Retina (tissue), 1 donor: Measurements from ENCODE around the gene NEB.

Source experiments
- DNase-seq: peaks from one replicate; pipeline ENCODE4 v3.0.0-alpha.2; 2016

The NEB gene

DNA sequence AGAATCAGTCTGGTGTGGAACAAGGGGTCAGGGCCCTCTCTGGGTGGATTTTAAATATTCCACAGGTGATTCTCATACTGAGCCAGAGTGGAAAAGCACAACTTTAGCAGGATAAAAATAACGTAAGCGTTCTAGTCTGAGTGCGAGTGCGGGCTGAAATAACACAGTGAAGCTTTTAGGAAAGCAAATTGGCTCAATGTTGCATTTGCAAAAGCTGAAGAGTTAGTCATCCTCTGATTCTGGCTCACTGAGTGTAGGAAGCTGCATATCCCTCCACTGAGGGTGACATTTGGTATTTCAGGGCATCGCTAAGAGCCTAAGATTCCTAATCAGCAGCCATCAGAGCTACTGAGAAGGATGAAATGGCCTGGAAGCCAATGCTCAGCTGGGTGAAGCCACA is 189.8 kb downstream of the NEB start:
- DNase-seq, result peak; percentile 22

DNA sequence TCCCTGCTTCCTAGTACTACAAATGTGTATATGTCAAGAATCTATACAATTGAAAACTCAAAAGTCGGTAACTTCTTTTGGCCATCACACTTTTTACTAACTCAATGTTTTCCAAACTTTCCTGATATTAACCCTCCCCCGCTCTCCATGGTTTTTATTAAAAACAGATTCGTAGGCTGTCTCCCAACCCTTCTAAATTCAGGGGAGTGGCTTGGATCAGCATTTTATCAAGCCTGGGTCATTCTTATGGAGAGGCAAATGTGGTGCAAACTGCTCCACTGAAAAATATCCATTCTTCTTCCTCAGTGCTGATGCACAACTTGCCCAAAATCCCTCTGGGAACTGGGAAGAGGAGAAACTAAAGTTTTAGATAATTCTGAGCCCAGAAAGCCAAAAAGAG is 190.4 kb downstream of the NEB start:
- no peak for DNase-seq

DNA sequence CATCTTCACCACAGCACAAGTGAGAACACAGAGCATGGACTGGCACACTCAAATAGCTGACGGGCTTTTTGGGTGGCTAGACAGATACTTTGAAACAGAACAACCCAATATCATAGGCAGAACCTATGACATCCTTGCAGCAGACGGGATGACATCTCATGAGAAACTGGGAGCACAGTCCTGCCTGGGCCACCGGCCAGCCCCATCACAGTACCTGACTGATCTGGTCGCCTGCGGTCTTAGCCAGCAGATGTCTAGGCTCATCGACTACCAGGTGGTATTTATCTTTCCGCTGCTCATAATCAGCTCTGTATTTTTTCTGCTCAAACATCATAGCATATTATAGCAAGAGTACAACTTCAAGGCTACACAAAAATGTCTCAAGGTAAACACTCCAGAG is 200.3 kb downstream of the NEB start:
- DNase-seq, result no peak

DNA sequence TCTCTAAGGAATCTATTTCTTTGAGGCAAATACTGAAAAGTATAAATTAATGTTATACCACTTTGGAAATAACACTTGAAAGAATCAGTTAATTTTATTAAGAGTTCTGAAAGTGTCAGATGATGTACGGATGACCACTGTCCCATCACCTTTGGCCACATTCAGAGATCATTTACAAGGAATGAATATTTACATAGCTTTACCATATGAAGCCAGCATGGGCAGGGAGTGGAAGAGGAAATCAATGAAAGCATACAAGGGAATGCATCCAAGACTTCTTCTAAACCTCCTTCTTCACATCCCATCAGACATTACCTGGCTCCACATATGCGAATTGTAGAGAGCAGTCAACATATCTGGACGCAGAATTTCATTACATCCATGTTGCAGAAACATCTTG is 201.1 kb downstream of the NEB start:
- no peak for DNase-seq

DNA sequence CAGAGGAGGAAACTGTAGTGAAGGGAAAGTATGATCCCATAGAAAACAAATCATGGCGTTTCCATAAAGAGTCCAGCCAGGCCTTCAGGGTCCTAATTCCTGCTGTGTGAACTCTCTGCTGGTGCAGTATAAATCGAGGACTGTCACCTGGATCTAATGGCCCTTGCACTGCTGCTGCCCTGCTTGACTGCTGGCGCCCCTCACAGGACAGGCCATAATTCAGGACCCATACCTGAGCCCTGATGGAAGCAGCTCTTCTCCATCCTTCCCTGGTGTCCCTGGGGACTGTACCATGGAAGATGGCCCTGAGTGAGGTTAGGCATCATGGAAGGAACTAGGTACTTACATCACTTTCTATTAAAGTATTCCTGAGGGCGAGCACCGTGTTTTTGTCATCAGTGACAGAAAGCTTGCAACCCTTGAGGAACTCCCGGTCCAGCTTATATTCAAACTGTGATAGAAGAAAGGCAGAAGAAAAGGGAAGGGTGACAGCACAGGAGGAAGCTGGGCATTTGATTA is 207.6 kb downstream of the NEB start:
- DNase-seq, result no peak

DNA sequence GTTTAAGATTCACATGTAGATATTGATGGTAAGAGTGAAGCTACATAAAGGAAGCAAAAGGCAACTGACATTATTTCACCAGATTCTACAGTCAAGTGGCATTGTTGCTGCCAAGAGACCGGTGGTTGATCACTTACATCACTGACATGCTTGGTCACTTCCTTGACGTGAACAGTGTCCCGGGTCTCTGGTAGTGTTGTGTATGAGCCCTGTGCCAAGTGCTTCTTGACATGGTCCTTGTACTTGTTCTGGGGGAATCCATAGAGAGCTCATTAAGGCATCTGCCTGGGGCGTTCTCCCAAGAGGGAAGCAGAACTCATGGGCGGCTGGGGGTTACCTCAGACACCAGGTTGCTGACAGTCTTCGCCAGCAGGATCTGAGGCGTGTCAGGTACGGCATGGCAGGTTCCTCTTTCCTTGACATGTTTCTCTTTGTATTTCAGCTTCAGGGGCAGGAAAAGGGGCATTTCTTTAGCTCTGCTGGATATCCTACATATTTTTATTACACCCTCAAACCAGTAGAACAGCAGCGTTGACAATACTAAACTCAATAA is 208.4 kb downstream of the NEB start:
- DNase-seq, result no peak

DNA sequence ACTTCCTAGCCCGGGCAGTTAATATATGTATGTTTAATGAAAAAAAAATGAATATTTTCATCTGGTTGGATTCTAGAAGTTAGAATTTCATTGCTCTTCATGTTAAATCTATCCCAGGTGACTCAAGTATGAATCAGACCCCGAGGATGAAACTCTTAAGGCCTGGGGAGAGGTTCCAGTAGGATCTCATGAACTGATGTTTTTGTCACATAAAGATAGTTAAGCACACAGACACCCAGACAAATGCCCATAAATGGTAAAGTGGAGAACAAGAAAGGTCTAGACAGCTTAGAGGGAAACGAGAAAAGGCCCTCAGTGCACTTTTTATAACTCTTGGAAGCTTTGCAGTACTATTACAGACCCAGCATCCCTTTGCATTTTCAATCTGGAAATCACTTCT is 210.4 kb downstream of the NEB start:
- DNase-seq, result no peak

DNA sequence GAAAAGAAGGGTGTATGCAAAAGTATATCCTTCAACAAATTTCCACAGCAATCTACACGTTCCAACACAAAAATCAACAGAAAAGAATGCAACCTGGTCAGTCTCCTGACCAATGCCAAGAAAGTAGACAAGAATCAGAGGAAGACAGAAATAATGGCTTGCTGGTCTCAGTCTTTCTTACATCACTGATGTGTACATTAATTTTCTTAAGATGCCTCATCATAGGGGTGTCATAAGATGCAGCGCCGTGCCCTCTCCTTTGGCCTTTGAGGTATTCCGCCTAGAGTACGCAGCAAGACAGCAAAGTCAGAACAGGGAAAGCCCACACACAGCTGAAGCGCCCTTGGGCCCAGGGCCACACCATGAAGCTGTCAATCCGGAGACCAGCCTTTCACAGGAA is 211.7 kb downstream of the NEB start:
- DNase-seq, result no peak

DNA sequence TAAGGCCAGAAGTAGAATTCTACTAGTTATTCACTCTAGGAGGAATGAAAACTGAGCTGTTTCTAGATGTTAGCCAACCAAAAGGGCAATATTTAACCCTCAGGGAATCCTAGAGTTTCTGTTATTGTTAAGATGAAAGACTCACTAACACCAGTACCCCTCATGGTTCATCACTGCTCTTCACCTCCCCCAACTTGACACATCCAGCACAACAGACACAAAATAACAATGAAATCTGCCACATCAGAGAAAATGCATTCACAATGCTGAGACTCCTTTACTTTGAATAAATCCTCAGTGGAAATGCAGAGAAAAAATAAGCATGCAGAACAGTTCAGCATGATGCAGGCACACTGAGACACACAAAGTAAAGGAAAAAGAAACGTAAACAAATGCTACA is 213.3 kb downstream of the NEB start:
- peak; percentile 14 for DNase-seq

DNA sequence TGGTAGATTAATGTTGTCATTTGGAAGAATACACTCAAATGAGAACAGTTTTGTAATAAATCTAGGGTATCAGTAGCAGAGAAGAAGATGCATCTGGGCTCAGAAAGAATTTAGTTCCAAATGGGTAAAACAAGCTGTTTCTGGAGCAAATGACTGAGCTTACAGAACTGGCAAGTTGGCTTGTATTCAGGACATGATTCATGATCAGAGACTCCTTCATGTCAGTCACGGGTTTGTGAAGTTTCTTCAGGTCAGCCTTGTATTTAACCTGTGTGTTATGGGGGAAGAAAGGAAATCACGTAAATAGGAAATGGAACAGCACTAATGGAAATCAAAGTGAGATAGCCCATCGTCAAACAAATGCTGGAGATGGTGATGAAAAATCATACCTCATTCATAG is 215.5 kb downstream of the NEB start:
- no peak for DNase-seq

DNA sequence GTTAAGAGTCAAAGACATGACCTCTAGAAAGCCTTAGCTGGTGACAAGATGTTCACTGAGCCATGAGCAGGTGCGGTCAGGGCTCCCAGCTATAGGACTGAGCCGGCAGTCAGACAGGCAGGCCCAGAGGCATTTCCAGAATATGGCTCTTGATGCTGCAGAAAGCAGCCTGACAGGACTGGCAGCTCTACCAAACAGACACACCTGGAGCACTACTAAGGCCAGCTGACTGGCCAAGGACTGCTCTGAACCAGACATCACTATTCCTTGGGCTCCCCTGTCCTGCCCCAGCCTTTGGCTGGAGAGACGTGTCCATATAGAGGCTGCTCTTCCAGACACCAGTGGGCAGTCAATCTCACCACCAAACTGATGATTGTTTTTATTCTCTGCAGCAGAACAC is 225.8 kb downstream of the NEB start:
- DNase-seq, result no peak

DNA sequence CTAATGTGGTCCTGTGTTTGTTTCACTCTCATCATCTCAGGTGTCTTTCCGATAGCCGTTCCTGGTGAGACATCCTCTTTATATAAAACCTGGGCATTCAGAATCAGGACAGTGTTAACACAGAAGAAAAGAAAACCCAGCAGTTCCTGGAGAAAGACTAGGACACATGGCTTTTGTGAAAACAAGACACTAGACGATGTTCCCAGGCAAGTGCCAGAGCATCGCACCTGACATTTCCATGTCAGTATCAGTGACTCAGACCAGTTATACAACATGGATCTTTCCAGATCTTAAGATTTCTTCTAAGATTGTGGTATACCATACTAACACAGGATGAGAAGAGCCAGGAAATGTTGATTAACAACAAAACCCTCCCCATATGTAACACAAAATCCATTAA is 228.1 kb downstream of the NEB start:
- DNase-seq, result no peak

DNA sequence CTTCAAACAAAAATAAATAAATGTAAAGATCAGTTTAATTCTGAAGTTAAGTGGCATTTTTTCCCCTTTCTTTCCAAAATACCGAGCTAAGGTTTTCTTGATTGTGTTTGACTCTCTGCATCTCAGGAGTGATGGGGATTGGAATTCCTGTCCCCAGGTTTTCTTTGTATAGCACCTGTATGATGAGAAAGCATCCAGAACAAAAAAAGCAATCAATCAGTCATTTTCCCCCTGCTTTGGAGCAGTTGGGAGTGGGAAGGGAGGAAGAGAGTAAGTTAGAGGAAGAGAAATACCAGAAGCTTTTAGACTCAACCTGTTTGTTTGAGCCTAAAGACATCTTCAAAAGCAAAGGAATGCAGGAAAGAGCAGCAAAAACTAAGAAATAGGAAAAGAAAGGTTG is 236.1 kb downstream of the NEB start:
- DNase-seq, result no peak

DNA sequence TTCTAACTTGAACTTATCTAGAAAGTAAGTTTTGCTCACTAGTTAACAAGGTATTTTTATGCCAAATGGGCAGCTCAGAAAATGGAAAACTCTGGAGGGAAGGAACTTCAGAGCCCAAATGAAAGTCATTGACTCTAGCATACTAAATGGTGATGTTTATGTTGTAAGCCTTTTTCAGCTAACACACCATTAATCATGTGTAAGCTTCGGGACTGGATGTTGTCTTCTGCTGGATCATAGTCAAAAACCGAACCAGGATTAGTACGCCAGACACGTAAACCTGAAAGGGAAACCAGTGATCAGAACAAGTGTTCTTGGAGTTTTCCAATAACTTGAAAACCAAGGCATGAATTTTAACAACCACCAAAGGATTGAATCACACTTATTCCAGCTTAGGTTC is 242.8 kb downstream of the NEB start:
- DNase-seq, result no peak

DNA sequence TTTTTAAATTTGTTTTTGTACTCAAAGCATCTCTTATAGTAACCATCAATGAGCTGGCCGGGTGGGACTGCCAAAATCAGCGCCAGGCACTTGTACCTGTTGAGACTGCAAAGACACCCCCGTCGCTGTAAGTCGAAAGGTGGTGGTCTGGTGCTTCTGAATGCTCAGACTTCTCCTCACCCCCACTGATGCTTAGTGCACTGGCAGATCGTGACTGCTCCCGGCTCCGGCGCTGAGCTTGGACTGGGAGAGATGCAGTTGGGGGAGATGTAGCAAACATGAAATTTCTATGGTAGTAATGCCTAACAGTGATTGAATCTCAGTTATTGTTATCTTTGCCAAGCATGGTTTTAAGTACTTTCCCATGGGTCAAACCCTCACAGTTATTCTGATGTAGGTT is 244.0 kb downstream of the NEB start:
- DNase-seq, result no peak

DNA sequence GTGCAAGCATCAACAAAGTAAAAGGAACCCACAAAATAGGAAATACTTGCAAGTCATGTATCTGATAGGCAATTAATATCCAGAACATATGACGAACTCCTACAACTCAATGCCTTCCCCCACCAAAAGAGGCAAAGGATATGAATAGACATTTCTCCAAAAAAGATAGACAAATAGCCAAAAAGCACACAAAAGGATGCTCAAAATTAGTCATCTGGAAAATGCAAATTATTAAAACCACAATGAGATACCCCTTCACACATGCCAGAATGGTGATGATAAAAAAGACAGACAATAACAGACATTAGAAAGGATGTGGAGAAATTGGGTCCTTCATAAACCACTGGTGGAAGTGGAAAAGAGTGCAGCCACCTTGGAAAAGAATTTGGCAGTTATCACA is 248.2 kb downstream of the NEB start:
- no peak for DNase-seq

DNA sequence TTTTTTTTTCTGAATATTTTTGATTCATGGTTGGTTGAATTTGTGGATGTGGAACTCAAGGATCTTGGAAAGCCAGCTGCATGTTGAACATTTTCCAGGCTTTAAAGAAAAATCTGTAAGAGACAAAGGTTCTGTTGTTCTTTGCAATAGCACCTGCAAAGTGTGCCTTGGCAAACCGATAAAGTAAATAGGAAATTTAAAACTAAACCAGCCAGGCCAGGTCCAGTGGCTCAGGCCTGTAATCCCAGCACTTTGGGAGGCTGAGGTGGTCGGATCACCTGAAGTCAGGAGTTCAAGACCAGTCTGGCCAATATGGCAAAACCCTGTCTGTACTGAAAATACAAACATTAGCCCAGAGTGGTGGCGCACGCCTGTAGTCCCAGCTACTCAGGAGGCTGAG is 250.2 kb downstream of the NEB start:
- DNase-seq, result no peak

DNA sequence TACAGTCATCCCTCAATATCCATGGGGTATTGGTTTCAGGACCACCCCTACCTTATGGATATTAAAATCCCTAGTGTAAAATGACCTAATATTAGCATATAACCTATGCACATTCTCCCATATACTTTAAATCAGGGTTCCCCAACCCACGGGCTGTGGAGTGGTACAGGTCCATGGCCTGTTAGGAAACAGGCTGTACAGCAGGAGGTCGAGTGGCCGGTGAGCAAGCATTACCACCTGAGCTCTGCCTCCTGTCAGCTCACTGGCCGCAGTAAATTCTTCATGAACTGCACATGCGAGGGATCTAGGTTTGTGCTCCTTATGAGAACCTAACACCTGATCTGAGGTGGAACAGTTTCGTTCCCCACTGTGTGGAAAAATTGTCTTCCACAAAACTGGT is 250.7 kb downstream of the NEB start:
- no peak for DNase-seq

DNA sequence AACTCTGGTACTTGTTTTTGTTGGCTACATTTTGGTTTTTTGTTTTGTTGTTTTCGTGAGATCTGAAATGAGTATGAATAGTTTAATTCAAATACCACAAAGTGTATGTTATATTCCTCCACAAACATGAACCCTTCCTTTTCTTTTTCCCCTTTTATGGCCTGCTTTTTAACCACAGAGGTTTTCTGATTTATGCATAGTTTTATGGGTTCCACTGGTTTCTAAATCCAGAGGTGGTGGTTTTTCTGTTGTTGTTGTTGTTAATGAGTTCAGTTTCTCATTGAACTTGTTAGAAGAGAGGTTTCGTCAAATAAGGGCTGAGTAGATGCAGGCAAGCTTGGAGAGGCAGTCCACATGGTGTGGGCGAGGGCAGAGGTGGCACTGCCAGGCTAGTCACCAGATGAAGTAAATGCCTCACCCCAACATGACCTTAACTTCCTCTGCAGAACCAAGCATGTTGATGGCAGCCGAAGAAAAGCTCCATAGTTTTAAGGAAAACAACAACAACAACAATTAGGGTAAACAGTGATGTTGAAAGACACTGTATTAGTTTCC is 252.0 kb downstream of the NEB start:
- no peak for DNase-seq

DNA sequence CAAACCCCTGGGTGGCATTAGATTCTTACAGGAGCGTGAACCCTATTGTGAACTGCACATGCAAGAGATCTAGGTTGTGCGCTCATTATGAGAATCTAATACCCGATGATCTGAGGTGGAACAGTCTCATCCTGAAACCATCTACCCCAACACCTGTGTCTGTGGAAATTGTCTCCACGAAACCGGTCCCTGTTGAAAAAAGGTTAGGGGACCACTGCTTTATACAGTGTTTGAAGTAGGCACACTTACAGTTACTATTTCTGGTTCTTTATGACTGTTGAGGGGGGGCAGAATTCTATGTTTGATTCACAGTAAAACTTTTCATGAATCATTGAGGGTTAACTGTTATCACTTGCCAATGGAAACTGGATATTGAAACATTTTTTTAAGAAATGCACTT is 252.5 kb downstream of the NEB start:
- DNase-seq, result no peak

DNA sequence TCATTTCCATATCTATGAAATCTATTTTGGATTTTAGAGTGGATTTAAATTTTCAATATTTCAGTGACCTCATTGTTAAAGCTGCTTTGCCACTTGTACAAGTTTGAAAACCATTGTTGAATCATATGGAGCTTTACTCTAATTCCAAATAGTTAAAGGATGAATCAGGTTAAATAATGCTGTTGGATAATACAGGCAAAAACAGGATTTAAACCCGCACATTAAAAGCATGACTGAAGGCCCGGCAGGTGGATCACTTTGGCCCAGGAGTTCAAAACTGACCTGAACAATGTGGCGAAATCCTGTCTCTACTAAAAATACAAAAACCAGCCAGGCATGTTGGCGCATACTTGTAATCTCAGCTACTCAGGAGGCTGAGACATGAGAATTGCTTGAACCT is 256.3 kb downstream of the NEB start:
- no peak for DNase-seq

DNA sequence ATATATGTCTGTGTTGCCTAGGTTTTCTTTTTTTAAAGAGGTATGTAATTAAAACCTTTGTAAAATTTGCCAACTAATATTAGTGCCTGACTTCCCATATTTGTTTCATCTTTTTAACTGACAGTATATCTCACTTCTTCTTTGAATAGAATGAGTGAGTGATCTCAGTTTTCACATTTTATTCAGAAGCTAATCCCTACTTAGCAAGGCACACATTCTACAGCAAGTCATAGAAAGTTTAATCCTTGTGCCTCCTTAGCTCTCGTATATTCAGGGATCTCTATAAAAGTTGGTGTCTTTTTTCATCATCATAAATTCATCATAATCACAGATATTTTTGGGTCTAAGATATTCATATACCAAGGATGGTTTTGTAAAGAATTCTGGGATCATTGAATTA is 258.0 kb downstream of the NEB start:
- no peak for DNase-seq

DNA sequence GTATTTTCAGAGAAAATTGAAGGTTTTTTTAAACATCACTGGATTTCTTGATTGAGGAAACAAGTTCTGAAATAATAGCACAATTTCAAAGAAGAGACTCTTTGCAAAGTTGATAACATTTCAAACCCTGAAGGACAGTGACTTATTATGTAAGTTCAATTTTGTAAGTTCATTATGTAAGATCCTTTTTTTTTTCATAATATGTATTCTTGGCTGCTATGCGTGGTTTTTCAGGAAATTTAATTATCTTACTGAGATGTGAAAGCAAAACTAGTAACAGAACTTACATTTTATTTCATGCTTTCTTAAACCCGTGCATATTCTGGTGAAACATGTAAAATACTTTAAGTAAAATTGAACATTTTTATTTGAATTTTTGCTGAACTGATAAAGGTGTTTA is 259.2 kb downstream of the NEB start:
- DNase-seq, result no peak

DNA sequence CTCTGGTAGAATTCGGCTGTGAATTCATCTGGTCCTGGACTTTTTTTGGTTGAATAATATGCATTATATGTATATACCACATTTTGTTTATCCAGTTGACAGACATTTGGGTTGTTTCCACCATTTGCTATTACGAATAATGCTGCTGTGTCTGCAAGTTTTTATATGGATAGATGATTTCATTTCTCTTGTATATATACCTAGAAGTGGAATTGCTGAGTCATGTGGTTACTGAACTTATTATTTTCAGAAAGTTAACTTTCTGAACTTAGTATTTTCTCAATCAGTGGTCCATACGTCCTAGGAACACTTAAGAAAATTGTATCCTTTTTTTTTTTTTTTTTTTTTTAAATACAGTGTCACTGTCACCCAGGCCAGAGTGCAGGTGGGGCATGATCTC is 261.3 kb downstream of the NEB start:
- no peak for DNase-seq

DNA sequence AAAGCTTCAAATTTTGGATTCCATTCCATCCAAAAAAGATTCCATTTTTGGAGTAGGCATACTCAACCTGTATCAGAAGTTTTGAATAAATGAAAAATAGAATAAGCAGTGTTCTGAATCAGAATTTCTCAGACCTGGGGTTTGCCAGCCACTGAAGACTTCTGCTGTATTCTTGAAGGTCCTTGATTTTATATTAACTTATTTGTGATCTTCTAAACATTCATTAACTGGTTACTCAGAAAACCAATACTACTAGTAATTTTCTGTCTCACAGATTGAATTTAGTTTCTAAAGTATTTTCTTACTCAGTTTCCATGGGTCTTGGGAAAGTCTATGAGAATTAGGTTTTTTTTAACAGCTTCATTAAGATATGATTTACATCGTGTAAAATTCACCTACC is 263.7 kb downstream of the NEB start:
- no peak for DNase-seq

DNA sequence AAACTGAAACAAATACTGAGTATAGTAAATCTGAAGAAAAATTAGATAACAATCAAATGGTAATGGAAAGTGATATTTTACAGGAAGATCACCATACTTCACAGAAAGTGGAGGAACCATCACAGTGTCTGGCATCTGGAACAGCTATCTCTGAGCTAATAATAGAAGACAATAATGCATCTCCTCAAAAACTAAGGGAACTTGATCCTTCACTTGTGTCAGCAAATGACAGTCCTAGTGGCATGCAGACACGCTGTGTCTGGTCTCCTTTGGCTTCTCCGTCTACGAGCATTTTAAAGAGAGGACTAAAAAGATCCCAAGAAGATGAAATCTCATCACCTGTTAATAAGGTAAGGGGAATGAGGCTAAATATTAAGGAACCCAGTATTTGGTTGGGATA is 268.5 kb downstream of the NEB start:
- no peak for DNase-seq
